Upper lobe of left lung (tissue), 6 donors: ENCODE results near the gene SLC37A4. TPM values are rescaled to one million over a fixed set of nuclear protein-coding genes. Genes with fewer than 3 reads are reported as not detected.
"Not testable (repeated sequence)": the region's sequence is repeated elsewhere in the genome, so short reads cannot be mapped to it uniquely, and the experiment has no call there.

Experiments
- ATAC-seq, 2 donors: fragments of 200-7000 bp; cut with Tn5 transposase; one replicate each; pipeline ENCODE4 v1.9.1; 2022; ENCODE audit warnings: mild to moderate bottlenecking in 2 of 2, moderate library complexity in 2 of 2; ENCODE audit not compliant: low FRiP score in 2 of 2
- DNase-seq, 2 donors: peaks; one replicate each; pipeline ENCODE4 v3.0.0-alpha.2; 2019 to 2020
- H3K27ac ChIP-seq, 4 donors: fragments of 200-600 bp; sonication (generic); one replicate each; pipeline ENCODE4 v1.5.1; 2016 to 2019
- H3K27me3 ChIP-seq, 4 donors: fragments of 200-600 bp; sonication (generic); one replicate each; pipeline ENCODE4 v1.5.1; 2017 to 2019
- H3K36me3 ChIP-seq, 4 donors: fragments of 200-600 bp; sonication (generic); one replicate each; pipeline ENCODE4 v1.5.1; 2016 to 2019
- H3K4me1 ChIP-seq, 4 donors: fragments of 200-600 bp; sonication (generic); one replicate each; pipeline ENCODE4 v1.5.1; 2018 to 2019
- H3K4me3 ChIP-seq, 4 donors: fragments of 200-600 bp; sonication (generic); one replicate each; pipeline ENCODE4 v1.5.1; 2017 to 2019; ENCODE audit warnings: mild to moderate bottlenecking in 2 of 4, moderate library complexity in 1 of 4
- H3K9me3 ChIP-seq, 4 donors: fragments of 200-600 bp; sonication (generic); one replicate each; pipeline ENCODE4 v1.5.1; 2018 to 2019
- EP300 ChIP-seq, 4 donors: sonication (generic); formaldehyde crosslinking; IDR thresholded peaks; one replicate each; pipeline ENCODE4 v1.5.1; 2017; ENCODE audit warnings: antibody characterized with exemption in 4 of 4, control low read depth in 2 of 4
- POLR2A ChIP-seq, 4 donors: fragments of 450-650 bp; IDR thresholded peaks; one replicate each; pipeline ENCODE4 v1.5.1; 2016 to 2017; ENCODE audit warnings: antibody characterized with exemption in 4 of 4, mild to moderate bottlenecking in 2 of 4
- POLR2AphosphoS5 ChIP-seq, 2 donors: sonication (generic); formaldehyde crosslinking; IDR thresholded peaks; one replicate each; pipeline ENCODE4 v1.5.1; 2017; ENCODE audit warnings: antibody characterized with exemption in 2 of 2
- WGBS, 2 donors: methylation state at CpG; one replicate each; pipeline ENCODE4 v1.1.5; 2017 to 2018; 5-methylcytosine and 5-hydroxymethylcytosine counted together
- total RNA-seq, 6 donors: library from RNA; depleted of rRNA in 4 of 6; stranded (reverse); fragments of >200 nt in 4 of 6; gene quantifications; one replicate each; pipeline versions ENCODE4 v1.1.0 to v1.2.1, GENCODE V29; 2016 to 2021
- TF ChIP-seq, protein P1 (sequence below), 6 experiments: fragments of 450-650 bp in 4 of 6; fragments of 200-600 bp in 2 of 6; sonication (generic) in 2 of 6; IDR thresholded peaks; one replicate each; pipeline ENCODE4 v1.5.1; 2016 to 2019; ENCODE audit warnings: antibody characterized with exemption in 6 of 6
- donor health status: DM: no; HTN: no; CAD: no; lungs with moderate emphysema.
- donor health status: DM: no; HTN: yes; CAD: no; lungs with severe emphysema.

Gene SLC37A4
- total RNA-seq, 6 donors from 2014 or later = 11.4 to 29.0 (median 19.9) TPM

GRCh38 chr11:119044708-119045107 is 14.0 kb upstream of the SLC37A4 start:
- Histone ChIP-seq H3K9me3 (no peaks in the 10 kb centered on the region), H3K36me3 (peaks cover 23 to 57% (median 50%) of the 10 kb centered on the region in 4 donors), H3K27me3 (no peaks in the 10 kb centered on the region), H3K27ac (no peak overlapping the region), H3K4me3 (no peak overlapping the region), H3K4me1 (no peaks in the 10 kb centered on the region)
- ATAC-seq (no peak), DNase-seq (no peak)
- 75 to 81% methylated on average over 6 of the region's 6 CpGs for WGBS, 2 donors
- no peak for TF ChIP-seq POLR2A (IDR thresholded peaks at IDR 0.05)
- TF ChIP-seq, protein P1, sequence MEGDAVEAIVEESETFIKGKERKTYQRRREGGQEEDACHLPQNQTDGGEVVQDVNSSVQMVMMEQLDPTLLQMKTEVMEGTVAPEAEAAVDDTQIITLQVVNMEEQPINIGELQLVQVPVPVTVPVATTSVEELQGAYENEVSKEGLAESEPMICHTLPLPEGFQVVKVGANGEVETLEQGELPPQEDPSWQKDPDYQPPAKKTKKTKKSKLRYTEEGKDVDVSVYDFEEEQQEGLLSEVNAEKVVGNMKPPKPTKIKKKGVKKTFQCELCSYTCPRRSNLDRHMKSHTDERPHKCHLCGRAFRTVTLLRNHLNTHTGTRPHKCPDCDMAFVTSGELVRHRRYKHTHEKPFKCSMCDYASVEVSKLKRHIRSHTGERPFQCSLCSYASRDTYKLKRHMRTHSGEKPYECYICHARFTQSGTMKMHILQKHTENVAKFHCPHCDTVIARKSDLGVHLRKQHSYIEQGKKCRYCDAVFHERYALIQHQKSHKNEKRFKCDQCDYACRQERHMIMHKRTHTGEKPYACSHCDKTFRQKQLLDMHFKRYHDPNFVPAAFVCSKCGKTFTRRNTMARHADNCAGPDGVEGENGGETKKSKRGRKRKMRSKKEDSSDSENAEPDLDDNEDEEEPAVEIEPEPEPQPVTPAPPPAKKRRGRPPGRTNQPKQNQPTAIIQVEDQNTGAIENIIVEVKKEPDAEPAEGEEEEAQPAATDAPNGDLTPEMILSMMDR (IDR thresholded peaks at IDR 0.05) = no peak

- DNase-seq (no peak), ATAC-seq (no peak)
- H3K4me1 ChIP-seq = no peaks in the 10 kb centered on the region
- H3K27ac ChIP-seq = no peak overlapping the region
- no peaks in the 10 kb centered on the region for H3K27me3 ChIP-seq
- peaks cover 8 to 39% (median 32%) of the 10 kb centered on the region in 4 donors for H3K36me3 ChIP-seq
- no peaks in the 10 kb centered on the region for H3K9me3 ChIP-seq
- WGBS, 2 donors = 93 to 95% methylated on average over 9 of the region's 9 CpGs
- no peak for TF ChIP-seq POLR2AphosphoS5 (IDR thresholded peaks at IDR 0.05)
- TF ChIP-seq EP300 (IDR thresholded peaks at IDR 0.05) = no peak
- TF ChIP-seq POLR2A (IDR thresholded peaks at IDR 0.05) = no peak
- TF ChIP-seq, protein P1 (IDR thresholded peaks at IDR 0.05) = no peak
- H3K4me3 ChIP-seq = no peak overlapping the region
Measured at GRCh38 chr11:119042927-119043326, 12.2 kb upstream of the SLC37A4 start.

DNA sequence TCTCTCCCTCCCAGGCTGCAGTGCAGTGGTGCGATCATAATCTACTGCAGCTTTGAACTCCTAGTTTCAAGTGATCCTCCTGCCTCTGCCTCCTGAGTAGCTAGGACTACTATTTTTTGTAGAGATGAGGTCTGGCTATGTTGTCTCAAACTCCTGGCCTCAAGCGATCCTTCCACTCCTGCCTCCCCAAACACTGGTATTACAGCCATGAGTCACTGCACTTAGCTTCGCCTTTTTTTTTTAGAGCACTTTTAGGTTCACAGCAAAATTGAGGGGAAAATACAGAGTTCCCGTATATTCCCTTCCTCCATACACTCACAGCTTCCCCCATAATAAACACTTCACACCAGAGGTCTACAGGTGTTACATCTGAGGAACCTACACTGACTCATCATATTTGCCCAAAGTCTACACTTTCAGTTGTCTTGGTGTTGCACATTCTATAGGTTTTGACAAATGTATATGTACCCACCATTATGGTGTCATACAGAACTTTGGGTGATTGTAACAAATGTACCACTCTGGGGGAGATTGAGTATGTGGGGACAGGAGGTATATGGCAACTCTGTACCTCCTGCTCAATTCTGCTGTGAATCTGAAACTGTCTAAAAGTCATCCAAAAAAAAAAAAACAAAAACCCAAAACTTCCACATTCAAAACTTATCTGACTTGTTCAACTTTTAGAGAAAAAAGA is 11.3 kb upstream of the SLC37A4 start:
- 84 to 94% methylated on average over 4 of the region's 4 CpGs for WGBS, 2 donors
- no peaks in the 10 kb centered on the region for H3K27me3 ChIP-seq
- DNase-seq = no peak
- no peak for ATAC-seq
- no peak overlapping the region for H3K4me3 ChIP-seq
- no peaks in the 10 kb centered on the region for H3K4me1 ChIP-seq
- no peak overlapping the region for H3K27ac ChIP-seq
- TF ChIP-seq, protein P1 (IDR thresholded peaks at IDR 0.05) = no peak
- TF ChIP-seq POLR2A (IDR thresholded peaks at IDR 0.05) = no peak
- no peak for TF ChIP-seq POLR2AphosphoS5 (IDR thresholded peaks at IDR 0.05)
- TF ChIP-seq EP300 (IDR thresholded peaks at IDR 0.05) = no peak
- no peaks in the 10 kb centered on the region for H3K9me3 ChIP-seq
- H3K36me3 ChIP-seq = peaks cover 6 to 29% (median 22%) of the 10 kb centered on the region in 4 donors

DNA sequence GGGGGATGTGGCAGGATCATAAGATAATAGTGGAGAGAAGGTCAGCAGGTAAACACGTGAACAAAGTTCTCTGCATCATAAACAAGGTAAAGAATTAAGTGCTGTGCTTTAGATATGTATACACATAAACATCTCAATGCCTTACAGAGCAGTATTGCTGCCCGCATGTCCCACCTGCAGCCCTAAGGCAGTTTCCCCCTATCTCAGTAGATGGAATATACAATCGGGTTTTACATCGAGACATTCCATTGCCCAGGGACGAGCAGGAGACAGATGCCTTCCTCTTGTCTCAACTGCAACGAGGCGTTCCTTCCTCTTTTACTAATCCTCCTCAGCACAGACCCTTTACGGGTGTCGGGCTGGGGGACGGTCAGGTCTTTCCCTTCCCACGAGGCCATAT is 8.8 kb upstream of the SLC37A4 start:
- H3K36me3 ChIP-seq, H3K9me3 ChIP-seq, DNase-seq, ATAC-seq, H3K27ac ChIP-seq, H3K4me3 ChIP-seq, H3K4me1 ChIP-seq, H3K27me3 ChIP-seq: not testable (repeated sequence)
- WGBS, 2 donors = 28 to 48% methylated on average over 11 of the region's 11 CpGs

GRCh38 chr11:119038884-119039283 is 8.2 kb upstream of the SLC37A4 start:
- no peak for DNase-seq
- TF ChIP-seq, protein P1 (IDR thresholded peaks at IDR 0.05) = no peak
- TF ChIP-seq POLR2A (IDR thresholded peaks at IDR 0.05) (no peak), POLR2AphosphoS5 (IDR thresholded peaks at IDR 0.05) (no peak), EP300 (IDR thresholded peaks at IDR 0.05) (no peak)
- Histone ChIP-seq H3K9me3 (no peaks in the 10 kb centered on the region), H3K4me3 (no peak overlapping the region), H3K27me3 (no peaks in the 10 kb centered on the region), H3K4me1 (no peaks in the 10 kb centered on the region), H3K36me3 (no peaks in the 10 kb centered on the region), H3K27ac (no peak overlapping the region)
- 83 to 90% methylated on average over 5 of the region's 5 CpGs for WGBS, 2 donors
- no peak for ATAC-seq
